Activated CD4-positive, alpha-beta T cell treated with anti-CD3 and anti-CD28 coated beads, Interleukin-2, amount 10 ng/mL, durations not matched to agents 7 days and 5 days (primary cell): ENCODE data around the gene TRPM4. TPM values are rescaled to one million over a fixed set of nuclear protein-coding genes. Genes with fewer than 3 reads are reported as not detected.
"Not testable (repeated sequence)": the region's sequence is repeated elsewhere in the genome, so short reads cannot be mapped to it uniquely, and the experiment has no call there.

Experiments used
- CTCF ChIA-PET: fragments of 350-600 bp; sonication (Branson Sonifier 250); formaldehyde crosslinking; loops from one replicate; lab custom pipeline; 2021; ENCODE audit warnings: antibody characterized with exemption; lab: Charles Lee
- POLR2A ChIA-PET: fragments of 350-600 bp; sonication (Branson Sonifier 250); formaldehyde crosslinking; loops from one replicate; lab custom pipeline; 2021; ENCODE audit warnings: antibody characterized with exemption; lab: Charles Lee
- DNase-seq: peaks from one replicate; pipeline ENCODE4 v3.0.0-alpha.2; 2020
- H3K27ac Mint-ChIP-seq: one replicate; pipeline ENCODE4 v1.8.0; 2021; ENCODE audit warnings: mild to moderate bottlenecking, moderate library complexity, mixed read lengths
- H3K27me3 Mint-ChIP-seq: one replicate; pipeline ENCODE4 v1.8.0; 2021; ENCODE audit warnings: mixed read lengths
- H3K36me3 Mint-ChIP-seq: one replicate; pipeline ENCODE4 v1.8.0; 2021; ENCODE audit warnings: low read depth, mixed read lengths
- H3K4me1 Mint-ChIP-seq: one replicate; pipeline ENCODE4 v1.8.0; 2021; ENCODE audit warnings: mixed read lengths
- H3K4me3 Mint-ChIP-seq: one replicate; pipeline ENCODE4 v1.8.0; 2021; ENCODE audit warnings: mild to moderate bottlenecking, moderate library complexity, mixed read lengths
- H3K9me3 Mint-ChIP-seq: one replicate; pipeline ENCODE4 v1.8.0; 2021; ENCODE audit warnings: mixed read lengths
- total RNA-seq, 2 experiments: library from RNA; stranded (reverse); gene quantifications; one replicate each; pipeline ENCODE4 v1.2.3, GENCODE V29; 2021

The TRPM4 gene
- total RNA-seq, 2 experiments from 2014 or later = 0.25 to 0.33 TPM

DNA sequence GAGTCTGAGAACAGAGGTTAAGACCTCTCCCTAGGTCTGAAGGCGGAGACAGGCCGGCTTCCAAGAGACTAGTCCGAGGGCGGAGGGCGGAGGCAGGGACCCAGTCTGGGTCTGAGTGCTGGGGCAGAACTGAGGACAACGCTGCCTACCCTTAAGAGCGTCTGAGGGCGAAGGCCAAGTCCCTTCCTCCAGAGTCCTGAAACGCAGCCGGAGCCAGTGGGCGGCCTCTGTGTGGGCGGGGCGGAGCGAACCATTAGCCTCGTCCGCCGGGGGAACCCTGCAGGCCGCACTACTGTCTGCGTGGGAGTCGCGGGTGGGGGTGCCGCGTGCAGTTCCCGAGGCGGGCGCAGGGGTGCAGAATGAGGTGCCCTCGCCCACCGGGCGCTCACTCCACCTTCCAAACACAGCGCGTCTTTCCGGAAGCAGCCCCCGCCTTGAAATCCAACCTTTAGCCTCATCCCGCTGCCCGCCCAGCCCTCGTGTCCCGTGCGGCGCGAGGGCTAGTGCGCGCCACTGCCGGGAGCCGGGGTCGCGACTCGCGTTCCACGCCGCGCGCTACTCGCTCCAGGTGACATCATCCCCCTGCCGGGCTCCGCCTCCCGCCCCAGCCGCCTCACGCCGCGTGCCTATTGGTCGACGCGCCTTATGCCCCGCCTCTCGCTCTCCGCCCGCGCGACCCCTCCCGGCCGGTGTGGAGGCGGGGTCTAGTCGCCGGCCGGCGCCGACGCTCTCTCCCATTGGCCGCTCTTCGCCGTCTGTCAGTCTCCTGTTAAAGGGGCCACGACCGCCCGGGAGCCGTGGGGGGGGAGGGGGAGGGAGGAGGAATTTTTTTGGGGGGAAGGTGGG, 38.8 kb upstream of the TRPM4 start, which contains the start of gene C19orf73:
C19orf73 (minus strand) TSS at position 579 of the 846 bp plus-strand sequence; CDS start at position 458, 121 bp downstream.
- ChIA-PET CTCF (interaction anchor here (1.5 to 1.8 kb wide), 2 partner anchors 13 to 125 kb away, joined by 5 to 7 read pairs; partner anchors contain the start of genes GYS1 and RUVBL2), POLR2A (no interaction called here)
- peak within 1 kb of the TSS; percentile 82 for H3K4me3 Mint-ChIP-seq
- H3K9me3 Mint-ChIP-seq = no peaks in the 10 kb centered on the region
- peak within 1 kb of the TSS; percentile 86 for H3K27ac Mint-ChIP-seq
- peak; percentile 94 for DNase-seq
- peaks cover 16% of the 10 kb centered on the region for H3K27me3 Mint-ChIP-seq
- H3K36me3 Mint-ChIP-seq = no peaks in the 10 kb centered on the region
- H3K4me1 Mint-ChIP-seq = peaks cover 29% of the 10 kb centered on the region

DNA sequence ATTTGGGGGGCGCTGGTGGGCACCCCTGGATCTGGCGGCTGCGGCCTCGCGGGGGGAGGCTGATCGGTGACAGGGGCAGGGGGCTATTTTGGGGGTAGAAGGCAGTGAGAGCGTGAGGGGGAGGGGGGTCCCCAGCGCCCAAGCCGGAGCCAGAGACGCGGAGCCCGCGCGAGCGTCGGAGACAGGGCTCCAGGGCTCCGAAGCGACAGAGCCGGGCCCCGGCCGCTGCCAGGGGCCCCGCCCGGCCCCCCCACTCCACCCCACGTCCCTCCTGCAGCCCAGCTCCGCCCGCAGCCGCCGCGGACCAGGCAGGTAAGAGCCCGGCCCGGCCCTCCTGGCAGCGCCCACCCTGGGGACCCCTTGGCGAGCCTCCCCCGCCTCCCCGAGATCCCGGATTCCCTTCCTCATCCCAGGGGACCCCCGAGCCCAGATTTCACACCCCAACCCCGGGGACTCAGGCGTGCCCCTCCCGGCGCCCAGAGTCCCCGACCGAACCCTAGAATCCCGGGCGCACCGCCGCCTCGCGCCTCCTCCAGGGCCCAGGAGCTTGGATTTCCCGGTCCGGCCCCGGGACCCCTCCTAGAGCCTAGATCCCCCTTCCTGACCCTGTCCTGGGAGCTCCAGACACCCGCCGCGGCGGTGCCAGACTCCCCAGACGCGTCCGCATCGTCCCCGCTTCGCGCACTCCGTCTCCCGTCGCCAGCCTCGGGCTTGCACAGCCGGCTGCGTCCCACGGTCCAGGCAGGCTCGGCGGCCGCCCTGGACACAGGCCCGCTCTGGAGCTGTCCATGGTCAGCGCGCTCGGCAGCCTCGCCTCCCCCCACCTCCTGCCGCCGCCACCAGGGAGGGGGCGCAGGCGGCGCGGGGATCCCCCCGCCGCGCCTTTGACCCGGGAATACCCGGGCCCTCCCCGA, 37.9 kb upstream of the TRPM4 start, which contains the start of gene PPFIA3:
PPFIA3 (plus strand) TSS at position 134 of the 914 bp plus-strand sequence. CDS start 8,330 bp downstream, outside the sequence.
- H3K36me3 Mint-ChIP-seq = no peaks in the 10 kb centered on the region
- POLR2A ChIA-PET = no interaction called here
- peak within 1 kb of the TSS; percentile 86 for H3K27ac Mint-ChIP-seq
- no peaks in the 10 kb centered on the region for H3K9me3 Mint-ChIP-seq
- peaks cover 16% of the 10 kb centered on the region for H3K27me3 Mint-ChIP-seq
- H3K4me3 Mint-ChIP-seq = peak within 1 kb of the TSS; percentile 82
- DNase-seq = no peak
- peaks cover 27% of the 10 kb centered on the region for H3K4me1 Mint-ChIP-seq
- CTCF ChIA-PET = interaction anchor here (0.7 to 2.1 kb wide), 4 partner anchors 12 to 30 kb away, joined by 3 to 6 read pairs (median 4); no protein-coding TSS in a partner anchor

DNA sequence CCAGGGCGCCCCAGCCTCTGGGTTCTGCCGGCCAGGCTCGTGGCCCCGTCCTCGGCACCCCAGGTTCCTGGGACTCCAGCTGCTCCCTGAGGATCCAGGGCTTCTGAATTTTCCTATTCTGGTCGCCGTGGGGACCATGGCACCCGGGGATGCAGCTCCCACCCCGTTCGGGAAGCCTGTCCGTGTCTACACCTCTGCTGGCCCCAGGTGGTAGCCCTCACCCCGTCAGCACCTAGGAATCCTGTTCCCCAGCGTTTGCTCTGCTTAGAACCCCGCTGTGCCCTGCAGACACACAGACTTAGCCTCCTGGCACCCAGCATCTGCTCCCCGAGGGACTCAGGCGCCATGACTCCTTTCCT, 37.3 kb upstream of the TRPM4 start:
- Mint-ChIP-seq H3K4me1 (peaks cover 22% of the 10 kb centered on the region), H3K4me3 (peak overlapping the region; percentile 62), H3K27me3 (peaks cover 16% of the 10 kb centered on the region), H3K9me3 (no peaks in the 10 kb centered on the region), H3K27ac (no peak overlapping the region), H3K36me3 (no peaks in the 10 kb centered on the region)
- DNase-seq = no peak
- ChIA-PET CTCF (interaction anchor here (0.6 to 2.1 kb wide), 6 partner anchors 12 to 949 kb away, joined by 3 to 6 read pairs (median 4); partner anchors contain the start of gene RUVBL2), POLR2A (no interaction called here)

DNA sequence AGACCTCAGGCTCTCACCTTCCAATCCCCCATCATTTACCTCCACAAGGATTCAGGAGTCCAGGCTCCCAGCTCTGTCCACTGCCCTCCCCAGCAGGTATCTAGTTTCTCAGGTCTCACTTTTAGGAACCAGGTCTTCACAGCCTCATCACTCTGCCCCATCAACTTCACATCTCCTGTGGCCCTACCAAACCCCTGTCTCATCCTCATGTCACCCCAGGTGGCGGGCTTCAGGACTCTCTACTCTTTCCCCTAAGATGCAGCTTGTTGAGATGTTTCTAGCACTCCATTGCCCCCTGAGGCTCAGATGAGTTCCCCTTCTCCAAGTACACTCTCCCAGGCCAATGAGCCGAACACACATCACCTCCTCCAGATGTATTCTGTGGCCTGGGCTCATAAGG, 36.7 kb upstream of the TRPM4 start:
- DNase-seq = no peak
- Mint-ChIP-seq H3K27me3 (peaks cover 16% of the 10 kb centered on the region), H3K36me3 (no peaks in the 10 kb centered on the region), H3K4me1 (peaks cover 22% of the 10 kb centered on the region), H3K9me3 (no peaks in the 10 kb centered on the region), H3K27ac (no peak overlapping the region), H3K4me3 (peak overlapping the region; percentile 62)
- ChIA-PET POLR2A (no interaction called here), CTCF (interaction anchor here (0.6 to 2.1 kb wide), 6 partner anchors 11 to 948 kb away, joined by 3 to 6 read pairs (median 4); partner anchors contain the start of gene RUVBL2)

DNA sequence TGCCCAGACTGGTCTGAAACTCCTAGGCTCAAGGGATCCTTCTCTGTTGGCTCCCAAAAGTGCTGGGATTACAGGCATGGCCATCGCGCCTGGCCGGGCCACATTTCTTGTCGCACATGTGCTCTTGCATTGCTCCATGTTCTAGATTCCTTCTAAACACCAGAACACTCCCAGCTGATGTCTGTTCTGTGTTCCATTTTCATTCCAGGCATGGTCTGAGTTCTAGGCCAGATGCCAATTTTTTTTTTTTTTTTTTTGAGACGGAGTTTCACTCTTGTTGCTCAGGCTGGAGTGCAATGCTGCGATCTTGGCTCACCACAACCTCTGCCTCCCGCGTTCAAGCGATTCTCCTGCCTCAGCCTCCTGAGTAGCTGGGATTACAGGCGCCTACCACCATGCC, 35.8 kb upstream of the TRPM4 start:
- POLR2A ChIA-PET, H3K27ac Mint-ChIP-seq, CTCF ChIA-PET, H3K9me3 Mint-ChIP-seq, H3K4me3 Mint-ChIP-seq, DNase-seq, H3K36me3 Mint-ChIP-seq: not testable (repeated sequence)
- H3K4me1 Mint-ChIP-seq = peaks cover 19% of the 10 kb centered on the region
- H3K27me3 Mint-ChIP-seq = peaks cover 16% of the 10 kb centered on the region

DNA sequence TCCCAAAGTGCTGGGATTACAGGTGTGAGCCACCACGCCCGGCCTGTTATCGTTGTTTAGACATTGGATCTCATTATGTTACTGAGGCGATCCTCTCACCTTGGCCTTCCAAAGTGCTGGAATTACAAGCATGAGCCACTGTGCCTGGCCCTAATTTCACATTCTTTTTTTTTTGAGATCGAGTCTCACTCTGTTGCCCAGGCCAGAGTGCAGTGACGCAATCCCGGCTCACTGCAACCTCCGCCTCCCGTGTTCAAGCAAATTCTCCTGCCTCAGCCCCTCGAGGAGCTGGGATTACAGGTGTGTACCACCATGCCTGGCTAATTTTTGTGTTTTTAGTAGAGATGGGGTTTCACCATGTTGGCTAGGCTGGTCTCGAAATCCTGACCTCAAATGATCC, 34.3 kb upstream of the TRPM4 start:
- H3K27ac Mint-ChIP-seq, H3K9me3 Mint-ChIP-seq, POLR2A ChIA-PET, DNase-seq, H3K36me3 Mint-ChIP-seq, H3K4me3 Mint-ChIP-seq: not testable (repeated sequence)
- CTCF ChIA-PET = interaction anchor here (1.5 kb wide), 1 partner anchor 27 kb away, joined by 3 read pairs; no protein-coding TSS in a partner anchor
- Mint-ChIP-seq H3K27me3 (peaks cover 16% of the 10 kb centered on the region), H3K4me1 (peaks cover 15% of the 10 kb centered on the region)

DNA sequence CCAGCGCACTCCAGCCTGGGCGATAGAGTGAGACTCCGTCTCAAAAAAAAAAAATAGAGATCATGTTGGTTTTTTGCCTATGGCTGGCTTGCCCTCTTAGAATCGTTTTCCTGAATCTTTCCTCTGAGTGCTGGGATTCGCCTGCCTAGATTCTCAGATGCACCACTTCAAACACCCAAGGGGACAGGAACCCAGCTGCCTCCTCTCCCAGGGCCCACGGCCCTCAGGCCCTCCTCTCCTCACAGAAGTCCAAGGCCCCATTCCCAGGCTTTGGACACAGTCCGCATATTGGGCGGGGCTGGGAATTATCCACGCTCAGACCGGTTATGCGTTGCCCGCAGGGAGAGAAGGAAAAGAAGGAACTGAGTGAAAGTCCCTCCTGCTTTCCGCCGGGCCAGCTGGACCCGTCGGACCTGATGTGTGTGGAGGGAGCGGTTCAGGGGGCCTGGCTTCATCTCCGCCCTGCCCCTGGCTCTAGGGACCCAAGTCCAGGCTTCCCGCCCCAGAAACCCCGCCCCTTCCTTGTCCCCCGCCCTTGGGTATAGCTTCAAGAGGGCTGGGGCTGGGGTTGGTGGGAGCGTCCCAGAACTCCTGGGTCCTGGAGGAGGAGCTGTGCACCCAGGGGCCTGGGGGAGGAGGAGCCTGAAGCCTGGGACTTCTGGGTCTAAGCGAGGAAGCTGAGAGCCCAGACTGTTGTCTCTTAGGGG, 32.4 kb upstream of the TRPM4 start:
- CTCF ChIA-PET = interaction anchor here (0.7 to 1.7 kb wide), 2 partner anchors 27 to 126 kb away, joined by 3 to 7 read pairs; no protein-coding TSS in a partner anchor
- POLR2A ChIA-PET = no interaction called here

DNA sequence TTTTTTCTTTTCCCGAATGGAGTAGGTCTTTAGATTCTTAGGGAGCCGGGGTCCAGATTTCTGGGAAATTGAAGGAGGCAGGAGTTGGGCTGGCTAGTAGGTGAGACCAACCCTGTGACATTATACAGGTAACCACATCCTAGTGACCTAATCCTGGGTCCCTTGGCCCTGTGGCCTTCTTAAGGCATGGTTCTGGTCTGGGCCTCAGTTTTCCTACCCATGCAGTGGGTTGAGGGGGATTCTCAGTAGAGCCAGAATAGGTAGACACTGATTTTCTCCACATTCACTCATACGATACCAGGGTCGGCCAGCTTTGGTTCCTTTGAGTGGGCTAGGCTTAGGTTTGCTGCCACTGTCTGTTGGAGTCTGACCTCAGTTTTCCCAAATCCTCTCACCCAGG, 31.0 kb upstream of the TRPM4 start:
- CTCF ChIA-PET = no interaction called here
- no peak overlapping the region for H3K27ac Mint-ChIP-seq
- peaks cover 7% of the 10 kb centered on the region for H3K27me3 Mint-ChIP-seq
- peaks cover 13% of the 10 kb centered on the region for H3K4me1 Mint-ChIP-seq
- no peaks in the 10 kb centered on the region for H3K9me3 Mint-ChIP-seq
- no peak overlapping the region for H3K4me3 Mint-ChIP-seq
- no peaks in the 10 kb centered on the region for H3K36me3 Mint-ChIP-seq
- POLR2A ChIA-PET = no interaction called here
- DNase-seq = no peak

More for the DNA sequence above, 32.4 kb upstream of the TRPM4 start:
- Mint-ChIP-seq H3K27me3 (peaks cover 16% of the 10 kb centered on the region), H3K4me1 (peaks cover 19% of the 10 kb centered on the region), H3K4me3 (no peak overlapping the region), H3K9me3 (no peaks in the 10 kb centered on the region), H3K27ac (no peak overlapping the region), H3K36me3 (no peaks in the 10 kb centered on the region)
- DNase-seq = no peak

DNA sequence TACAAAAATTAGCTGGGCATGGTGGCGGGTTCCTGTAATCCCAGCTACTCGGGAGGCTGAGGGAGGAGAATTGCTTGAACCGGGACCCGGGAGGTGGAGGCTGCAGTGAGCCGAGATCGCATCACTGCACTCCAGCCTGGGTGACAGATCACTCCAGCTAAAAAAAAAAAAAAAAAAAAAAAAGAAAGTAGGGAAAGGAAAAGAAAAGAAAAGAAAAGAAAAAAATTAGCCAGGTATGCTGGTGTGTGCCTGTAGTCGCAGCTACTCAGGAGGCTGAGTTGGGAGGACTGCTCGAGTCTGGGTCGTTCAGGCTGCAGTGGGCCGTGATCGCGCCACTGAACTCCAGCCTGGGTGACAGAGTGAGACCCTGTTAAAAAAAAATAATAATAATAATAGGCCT, 30.4 kb upstream of the TRPM4 start:
- POLR2A ChIA-PET, H3K4me3 Mint-ChIP-seq: not testable (repeated sequence)

DNA sequence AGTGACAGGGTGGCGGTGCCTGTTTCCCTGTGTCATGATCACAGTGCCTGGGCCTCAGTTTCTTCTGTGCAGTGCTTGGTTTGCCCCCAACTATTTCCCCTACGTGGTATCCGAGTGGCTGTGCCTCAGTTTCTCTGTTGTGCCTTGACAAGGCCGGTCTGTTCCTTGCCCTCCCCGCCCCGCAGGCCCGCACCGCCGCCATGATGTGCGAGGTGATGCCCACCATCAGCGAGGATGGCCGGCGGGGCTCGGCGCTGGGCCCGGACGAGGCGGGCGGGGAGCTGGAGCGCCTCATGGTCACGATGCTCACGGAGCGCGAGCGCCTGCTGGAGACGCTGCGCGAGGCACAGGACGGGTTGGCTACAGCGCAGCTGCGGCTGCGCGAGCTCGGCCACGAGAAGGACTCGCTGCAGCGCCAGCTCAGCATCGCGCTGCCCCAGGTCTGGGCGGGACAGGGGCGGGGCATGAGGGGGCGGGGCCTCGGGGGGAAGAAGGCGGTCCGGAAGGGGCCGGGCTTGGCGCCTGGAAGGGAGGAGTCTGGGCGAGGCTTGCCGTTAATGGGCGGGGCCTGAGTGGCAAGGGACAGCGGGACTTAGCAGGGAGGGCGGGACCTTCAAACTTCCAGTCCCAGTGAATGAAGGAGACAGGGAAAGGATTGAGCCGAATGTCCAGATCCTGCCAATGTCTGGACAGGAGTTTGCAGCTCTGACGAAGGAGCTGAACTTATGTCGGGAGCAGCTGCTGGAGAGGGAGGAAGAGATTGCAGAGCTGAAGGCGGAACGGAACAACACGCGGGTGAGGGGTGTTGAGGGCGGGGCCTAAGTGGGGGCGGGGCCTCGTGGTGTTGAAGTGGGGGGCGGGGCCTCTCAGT, 29.7 kb upstream of the TRPM4 start:
- POLR2A ChIA-PET = interaction anchor here (0.5 kb wide), 1 partner anchor 14 kb away, joined by 3 read pairs; no protein-coding TSS in a partner anchor
- Mint-ChIP-seq H3K9me3 (no peaks in the 10 kb centered on the region), H3K4me3 (peak overlapping the region; percentile 81), H3K4me1 (peaks cover 17% of the 10 kb centered on the region), H3K27ac (peak overlapping the region; percentile 91), H3K36me3 (no peaks in the 10 kb centered on the region), H3K27me3 (peaks cover 4% of the 10 kb centered on the region)
- CTCF ChIA-PET = interaction anchor here (0.7 to 3.2 kb wide), 7 partner anchors 9 to 157 kb away, joined by 3 to 24 read pairs (median 7); partner anchors contain the start of genes LIN7B and RUVBL2
- peak; percentile 95 for DNase-seq

More for the DNA sequence above, 30.4 kb upstream of the TRPM4 start:
- CTCF ChIA-PET = interaction anchor here (0.6 to 3.2 kb wide), 6 partner anchors 9 to 157 kb away, joined by 3 to 24 read pairs (median 8); partner anchors contain the start of gene LIN7B
- H3K27ac Mint-ChIP-seq, H3K9me3 Mint-ChIP-seq, H3K36me3 Mint-ChIP-seq, DNase-seq, H3K27me3 Mint-ChIP-seq: not testable (repeated sequence)
- peaks cover 13% of the 10 kb centered on the region for H3K4me1 Mint-ChIP-seq
